Measurements from ENCODE around the gene DDX25. TPM values are rescaled to one million over a fixed set of nuclear protein-coding genes. Genes with fewer than 3 reads are reported as not detected.

Gene DDX25
- total and polyA plus RNA-seq, 2 of the 13 experiments (the other 11 are each of a cell fraction or from before 2014, with no cell fraction given) = 0.17 to 0.29 TPM

DNA sequence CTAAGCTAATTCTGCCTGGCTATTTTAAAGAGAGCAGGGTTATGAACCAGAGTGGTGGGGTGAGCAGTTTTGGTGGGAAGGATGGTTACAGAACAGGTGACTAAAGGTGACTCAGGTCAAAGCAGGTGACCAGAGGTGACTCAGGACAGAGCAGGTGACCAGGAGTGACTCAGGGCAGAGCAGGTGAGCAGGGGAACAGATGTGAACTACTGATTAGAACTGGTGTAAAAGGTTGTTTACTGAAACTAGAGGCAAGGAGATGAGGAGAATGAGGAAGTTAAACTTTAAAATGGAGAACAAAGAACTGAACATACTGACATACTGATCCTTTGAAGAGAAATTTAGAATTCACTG, 32.2 kb upstream of the DDX25 start (continued):
- no peak for TF ChIP-seq ZNF720 (CRISPR knock-in tag; IDR thresholded peaks at IDR 0.05)
- TF ChIP-seq, protein P1, sequence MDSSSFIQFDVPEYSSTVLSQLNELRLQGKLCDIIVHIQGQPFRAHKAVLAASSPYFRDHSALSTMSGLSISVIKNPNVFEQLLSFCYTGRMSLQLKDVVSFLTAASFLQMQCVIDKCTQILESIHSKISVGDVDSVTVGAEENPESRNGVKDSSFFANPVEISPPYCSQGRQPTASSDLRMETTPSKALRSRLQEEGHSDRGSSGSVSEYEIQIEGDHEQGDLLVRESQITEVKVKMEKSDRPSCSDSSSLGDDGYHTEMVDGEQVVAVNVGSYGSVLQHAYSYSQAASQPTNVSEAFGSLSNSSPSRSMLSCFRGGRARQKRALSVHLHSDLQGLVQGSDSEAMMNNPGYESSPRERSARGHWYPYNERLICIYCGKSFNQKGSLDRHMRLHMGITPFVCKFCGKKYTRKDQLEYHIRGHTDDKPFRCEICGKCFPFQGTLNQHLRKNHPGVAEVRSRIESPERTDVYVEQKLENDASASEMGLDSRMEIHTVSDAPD (CRISPR knock-in tag; IDR thresholded peaks at IDR 0.05) = no peak
- TF ChIP-seq MAFG (CRISPR knock-in tag; IDR thresholded peaks at IDR 0.05) = no peak
- TF ChIP-seq, protein P2, sequence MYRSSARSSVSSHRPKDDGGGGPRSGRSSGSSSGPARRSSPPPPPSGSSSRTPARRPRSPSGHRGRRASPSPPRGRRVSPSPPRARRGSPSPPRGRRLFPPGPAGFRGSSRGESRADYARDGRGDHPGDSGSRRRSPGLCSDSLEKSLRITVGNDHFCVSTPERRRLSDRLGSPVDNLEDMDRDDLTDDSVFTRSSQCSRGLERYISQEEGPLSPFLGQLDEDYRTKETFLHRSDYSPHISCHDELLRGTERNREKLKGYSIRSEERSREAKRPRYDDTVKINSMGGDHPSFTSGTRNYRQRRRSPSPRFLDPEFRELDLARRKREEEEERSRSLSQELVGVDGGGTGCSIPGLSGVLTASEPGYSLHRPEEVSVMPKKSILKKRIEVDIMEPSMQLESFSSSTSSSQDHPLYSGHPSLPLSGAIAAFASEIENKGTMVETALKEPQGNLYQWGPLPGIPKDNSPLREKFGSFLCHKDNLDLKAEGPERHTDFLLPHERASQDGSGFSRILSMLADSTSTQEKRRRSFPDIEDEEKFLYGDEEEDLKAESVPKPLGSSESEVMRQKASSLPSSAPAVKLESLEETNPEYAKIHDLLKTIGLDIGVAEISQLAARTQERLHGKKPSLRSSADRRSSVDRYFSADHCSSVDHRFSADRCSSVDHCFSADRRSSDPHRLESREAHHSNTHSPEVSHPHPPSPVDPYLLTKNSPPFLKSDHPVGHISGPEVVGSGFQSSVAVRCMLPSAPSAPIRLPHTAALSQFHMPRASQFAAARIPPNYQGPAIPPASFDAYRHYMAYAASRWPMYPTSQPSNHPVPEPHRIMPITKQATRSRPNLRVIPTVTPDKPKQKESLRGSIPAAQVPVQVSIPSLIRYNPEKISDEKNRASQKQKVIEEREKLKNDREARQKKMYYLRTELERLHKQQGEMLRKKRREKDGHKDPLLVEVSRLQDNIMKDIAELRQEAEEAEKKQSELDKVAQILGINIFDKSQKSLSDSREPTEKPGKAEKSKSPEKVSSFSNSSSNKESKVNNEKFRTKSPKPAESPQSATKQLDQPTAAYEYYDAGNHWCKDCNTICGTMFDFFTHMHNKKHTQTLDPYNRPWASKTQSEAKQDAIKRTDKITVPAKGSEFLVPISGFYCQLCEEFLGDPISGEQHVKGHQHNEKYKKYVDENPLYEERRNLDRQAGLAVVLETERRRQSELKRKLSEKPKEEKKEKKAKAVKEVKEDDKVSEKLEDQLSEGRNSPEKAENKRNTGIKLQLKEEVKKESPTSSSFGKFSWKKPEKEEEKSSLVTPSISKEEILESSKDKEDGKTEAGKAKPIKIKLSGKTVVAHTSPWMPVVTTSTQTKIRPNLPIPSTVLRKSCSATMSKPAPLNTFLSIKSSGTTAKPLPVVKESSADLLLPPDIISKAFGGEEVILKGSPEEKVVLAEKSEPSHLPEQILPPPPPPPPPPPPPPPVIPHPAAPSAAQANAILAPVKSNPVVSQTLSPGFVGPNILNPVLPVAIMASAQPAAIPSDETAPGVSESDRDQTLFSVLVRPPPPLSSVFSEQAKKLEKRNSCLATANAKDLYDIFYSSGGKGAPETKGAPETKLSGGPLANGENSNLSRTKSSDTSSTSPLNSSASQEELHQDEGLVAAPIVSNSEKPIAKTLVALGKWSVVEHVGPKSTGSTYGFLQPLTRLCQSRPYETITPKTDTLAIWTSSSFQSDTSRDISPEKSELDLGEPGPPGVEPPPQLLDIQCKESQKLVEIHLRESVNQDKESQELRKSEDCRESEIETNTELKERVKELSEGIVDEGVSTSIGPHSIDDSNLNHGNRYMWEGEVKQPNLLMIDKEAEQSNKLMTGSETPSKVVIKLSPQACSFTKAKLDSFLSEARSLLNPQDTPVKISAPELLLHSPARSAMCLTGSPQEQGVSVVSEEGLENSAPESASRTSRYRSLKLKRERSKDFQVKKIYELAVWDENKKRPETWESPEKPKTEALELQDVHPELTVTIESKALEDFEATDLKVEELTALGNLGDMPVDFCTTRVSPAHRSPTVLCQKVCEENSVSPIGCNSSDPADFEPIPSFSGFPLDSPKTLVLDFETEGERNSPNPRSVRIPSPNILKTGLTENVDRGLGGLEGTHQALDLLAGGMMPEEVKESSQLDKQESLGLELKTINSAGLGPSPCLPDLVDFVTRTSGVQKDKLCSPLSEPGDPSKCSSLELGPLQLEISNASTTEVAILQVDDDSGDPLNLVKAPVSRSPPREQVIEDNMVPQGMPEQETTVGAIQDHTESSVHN (CRISPR knock-in tag; IDR thresholded peaks at IDR 0.05) = no peak
